Activated effector memory CD4-positive, alpha-beta T cell treated with Interleukin-2 at 50 U/mL for 16 hours (primary cell): ENCODE data around the gene DHPS.
"Not testable (repeated sequence)": the region's sequence is repeated elsewhere in the genome, so short reads cannot be mapped to it uniquely, and the experiment has no call there.

ENCODE experiments used
- DNase-seq: peaks from one replicate; pipeline ENCODE4 v3.0.0-alpha.2; 2020

The DHPS gene

DNA sequence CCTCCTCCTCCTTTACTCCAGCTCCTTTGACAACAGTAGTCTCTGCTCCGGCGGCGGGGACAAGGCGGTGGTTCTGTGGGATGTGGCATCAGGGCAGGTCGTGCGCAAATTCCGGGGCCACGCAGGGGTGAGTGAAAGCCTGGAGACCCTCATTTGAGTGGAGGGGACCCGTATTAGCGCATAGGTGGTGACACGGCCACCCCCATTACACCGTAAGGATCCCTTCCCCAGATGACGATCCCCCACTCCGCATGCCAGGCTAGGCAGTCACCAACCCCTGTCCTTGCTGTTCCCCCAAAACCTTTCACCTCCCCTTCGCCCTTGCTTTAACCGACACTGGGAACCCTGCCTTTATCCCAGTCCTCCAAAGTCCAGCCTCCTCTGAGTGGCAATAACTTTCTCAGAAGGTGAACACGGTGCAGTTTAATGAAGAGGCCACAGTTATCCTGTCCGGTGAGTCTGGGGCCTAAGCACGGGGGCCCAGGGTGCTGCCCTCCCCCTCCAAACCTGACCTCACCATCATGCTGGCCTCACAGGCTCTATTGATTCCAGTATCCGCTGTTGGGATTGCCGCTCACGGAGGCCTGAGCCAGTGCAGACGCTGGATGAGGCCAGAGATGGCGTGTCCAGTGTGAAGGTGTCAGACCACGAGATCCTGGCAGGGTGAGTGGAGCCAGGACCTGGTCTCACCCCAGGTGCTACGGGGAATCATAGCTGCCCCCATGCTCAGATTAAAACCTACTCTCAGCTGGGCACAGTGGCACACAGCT lies 11.3 kb downstream of the DHPS start:
- DNase-seq, result no peak

DNA sequence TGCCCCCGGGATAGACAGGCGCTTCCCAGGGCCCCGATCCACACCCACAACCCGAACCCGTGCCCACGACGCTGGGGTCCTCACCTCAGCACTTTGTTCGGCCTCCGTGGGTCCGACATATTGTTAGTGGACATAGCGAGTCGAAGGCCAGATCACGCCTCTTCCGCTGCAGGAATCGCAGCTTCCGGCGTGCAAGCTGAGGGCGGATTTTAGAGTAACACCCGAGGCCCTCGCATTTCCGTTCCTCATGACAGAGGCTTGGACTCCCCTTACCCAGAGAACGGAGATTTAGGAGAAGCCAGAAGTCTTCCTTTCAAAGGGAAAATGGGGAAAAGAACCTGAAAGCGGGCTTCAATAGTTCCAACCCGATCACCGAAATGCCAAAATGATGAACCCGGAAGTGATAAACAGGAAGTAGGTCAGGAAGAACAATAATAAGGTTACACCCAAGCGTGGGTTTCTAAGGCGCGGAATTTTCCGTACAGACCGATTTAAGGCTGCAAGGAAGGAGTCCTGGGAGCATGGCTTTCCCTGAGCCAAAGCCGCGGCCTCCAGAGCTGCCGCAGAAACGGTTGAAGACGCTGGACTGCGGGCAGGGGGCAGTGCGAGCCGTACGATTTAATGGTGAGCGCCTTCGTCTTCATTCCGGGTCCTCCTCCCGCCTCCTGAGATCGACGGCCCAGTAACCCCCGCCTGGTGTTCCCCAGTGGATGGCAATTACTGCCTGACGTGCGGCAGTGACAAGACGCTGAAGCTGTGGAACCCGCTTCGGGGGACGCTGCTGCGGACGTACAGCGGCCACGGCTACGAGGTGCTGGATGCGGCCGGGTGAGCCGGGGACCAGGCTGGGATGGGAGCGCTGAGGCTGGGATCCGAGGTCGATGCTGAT lies 12.2 kb downstream of the DHPS start:
- peak; percentile 67 for DNase-seq

- peak; percentile 31 for DNase-seq
Observed at GRCh38 chr19:12668932-12669269, 12.8 kb downstream of the DHPS start.

GRCh38 chr19:12668346-12668745 lies 13.3 kb downstream of the DHPS start:
- no peak for DNase-seq

DNA sequence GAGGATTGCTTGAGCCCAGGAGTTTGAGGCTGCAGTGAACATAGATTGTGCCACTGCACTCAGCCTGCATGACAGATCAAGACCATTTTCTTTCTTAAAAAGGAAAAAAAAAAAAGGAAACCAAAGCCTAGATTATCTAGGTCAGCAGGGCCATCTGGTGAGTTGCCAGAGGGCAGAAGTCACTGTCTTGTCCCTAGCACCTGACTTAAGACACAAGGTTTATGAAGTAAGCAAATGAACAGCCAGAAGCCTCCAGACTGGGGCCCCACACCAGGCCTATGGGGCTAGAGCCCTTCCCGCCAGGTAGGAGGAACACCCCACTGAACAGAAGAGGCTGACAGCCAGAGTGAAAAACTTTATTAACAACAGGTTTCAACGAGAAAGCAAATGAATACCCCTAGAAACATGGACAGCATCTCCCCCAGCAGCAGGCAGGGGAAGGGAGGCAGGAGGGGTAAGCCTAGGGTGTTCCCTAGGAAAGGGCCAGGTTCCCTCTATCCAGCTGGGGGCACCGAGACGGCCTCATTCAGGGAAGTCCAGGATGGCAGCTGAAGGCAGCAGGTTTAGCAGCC lies 13.9 kb downstream of the DHPS start:
- no peak for DNase-seq

GRCh38 chr19:12666265-12667048 lies 15.2 kb downstream of the DHPS start, which contains the start of the genes MAN2B1 and WDR83:
Gene MAN2B1, minus strand, starts transcription at chr19:12666742. Its CDS starts 41 bp downstream, at chr19:12666701.
Gene WDR83, plus strand, starts transcription at chr19:12666807. Its CDS starts 2,984 bp downstream, at chr19:12669791.
- DNase-seq, result peak; percentile 69

GRCh38 chr19:12665671-12666264 lies 15.9 kb downstream of the DHPS start:
- DNase-seq, result no peak

- DNase-seq, result peak; percentile 46
Observed at GRCh38 chr19:12665281-12665573, 16.5 kb downstream of the DHPS start.

DNA sequence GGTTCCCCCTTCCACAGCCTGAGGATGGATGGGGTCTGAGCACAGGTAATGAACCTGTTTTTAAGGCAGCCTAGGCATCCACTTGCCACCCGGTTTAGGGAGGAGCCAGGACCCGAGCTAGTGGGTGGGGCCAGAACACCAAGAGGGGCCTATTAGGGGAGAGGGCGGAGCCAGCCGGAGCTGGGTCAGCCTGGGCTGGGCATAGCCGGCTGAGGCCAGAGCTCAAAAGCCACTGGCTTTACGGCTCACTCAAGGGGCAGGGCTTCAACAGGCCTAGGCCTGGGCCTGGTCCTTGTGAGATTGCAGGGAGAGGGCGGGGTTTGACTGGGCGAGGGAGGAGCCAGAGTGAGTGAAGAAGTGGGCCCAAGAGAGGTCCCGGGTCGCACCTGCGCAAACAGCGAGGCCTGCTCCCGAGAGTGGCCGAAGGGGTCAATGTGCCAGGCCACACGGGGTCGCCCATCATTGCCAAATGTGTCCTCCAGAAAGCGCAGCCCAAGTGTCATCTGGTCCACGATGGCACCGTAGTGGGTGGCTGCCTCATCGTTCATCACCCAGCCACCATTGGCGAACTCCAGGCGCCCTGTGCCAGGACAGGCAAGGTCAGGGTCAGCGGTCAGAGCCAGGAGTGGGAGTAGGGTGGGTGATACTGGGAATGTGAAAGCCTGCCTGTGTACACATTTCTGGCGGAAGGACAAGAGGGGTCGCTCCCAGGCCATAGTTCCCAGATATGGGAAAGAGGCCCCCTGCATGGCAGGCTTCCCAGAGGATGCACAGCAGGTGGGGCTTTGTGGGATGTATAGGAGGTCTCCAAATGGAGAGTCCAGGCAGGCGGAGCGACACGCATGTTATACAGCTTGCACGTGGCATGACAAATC lies 17.0 kb downstream of the DHPS start:
- no peak for DNase-seq

- no peak for DNase-seq
Observed at GRCh38 chr19:12660980-12661379, 20.7 kb downstream of the DHPS start.

GRCh38 chr19:12657966-12658365 lies 23.7 kb downstream of the DHPS start:
- no peak for DNase-seq

- no peak for DNase-seq
Observed at GRCh38 chr19:12656899-12657571, 24.6 kb downstream of the DHPS start.

GRCh38 chr19:12655546-12655945 lies 26.1 kb downstream of the DHPS start:
- no peak for DNase-seq

DNA sequence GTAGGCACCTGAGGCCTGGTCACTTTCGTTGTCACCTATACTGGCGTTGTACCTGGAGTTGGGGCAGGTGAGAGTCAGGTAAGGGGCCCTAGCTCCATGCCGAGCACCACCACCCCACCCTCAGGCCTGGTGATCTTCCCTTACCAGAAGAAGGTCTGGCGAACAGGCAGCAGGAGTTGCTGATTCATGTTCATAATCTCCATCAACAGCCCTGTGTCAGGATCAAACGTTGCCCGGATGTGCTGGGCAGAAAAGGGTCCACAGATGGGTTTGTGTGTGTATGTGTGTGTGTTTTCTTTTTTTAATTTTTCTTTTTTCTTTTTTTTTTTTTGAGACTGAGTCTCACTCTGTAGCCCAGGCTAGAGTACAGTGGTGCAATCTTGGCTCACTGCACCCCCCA lies 29.5 kb downstream of the DHPS start:
- DNase-seq, result no peak

DNA sequence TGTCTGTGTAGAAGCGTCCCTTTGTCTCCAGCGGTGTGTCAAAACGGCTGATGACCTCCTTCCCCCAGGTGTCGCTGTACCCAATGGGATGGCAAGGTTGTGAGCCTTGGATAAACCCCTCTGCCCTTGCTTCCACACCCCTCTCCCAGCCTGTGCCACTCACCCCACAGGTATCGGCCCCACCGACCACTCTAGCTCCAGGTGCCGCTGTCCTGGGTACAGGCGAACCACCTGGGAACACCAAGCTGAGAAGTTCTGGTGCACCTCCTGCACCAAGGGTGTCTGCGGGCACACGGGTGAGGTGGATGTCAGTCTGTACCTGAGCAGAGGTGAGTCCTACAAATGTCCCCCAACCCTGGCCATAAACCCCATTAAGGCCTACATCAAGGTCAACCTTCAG lies 31.7 kb downstream of the DHPS start:
- no peak for DNase-seq

- DNase-seq, result no peak
Observed at GRCh38 chr19:12648088-12648487, 33.6 kb downstream of the DHPS start.

DNA sequence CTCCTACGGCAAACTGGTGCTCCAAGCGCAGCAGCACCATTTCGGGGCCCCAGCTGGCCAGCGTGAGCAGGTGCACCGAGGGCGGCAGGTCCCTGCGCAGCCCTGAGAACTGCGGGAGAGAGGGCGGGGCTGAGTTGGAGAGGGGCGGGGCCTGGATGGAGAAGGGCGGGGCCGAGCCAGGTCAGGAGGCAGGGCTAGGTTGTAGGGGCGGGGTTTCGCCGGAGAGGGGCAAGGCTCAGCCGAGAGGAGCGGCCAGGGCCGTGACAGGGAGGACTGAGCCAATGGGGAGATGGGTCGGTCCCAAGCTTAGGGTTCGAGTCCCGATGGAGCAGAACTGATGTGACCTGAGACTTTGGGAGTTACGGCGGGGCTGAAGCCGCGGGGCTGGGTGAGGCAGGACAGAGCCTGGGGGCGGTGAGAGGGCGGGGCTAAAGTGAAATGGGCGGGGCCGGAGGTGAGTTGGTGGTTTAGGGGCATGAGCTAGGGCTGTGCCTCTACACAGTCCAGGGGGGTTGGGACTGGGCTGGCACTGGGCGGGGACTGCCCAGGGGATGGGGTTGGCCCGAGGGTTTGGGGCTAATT lies 34.1 kb downstream of the DHPS start:
- no peak for DNase-seq

GRCh38 chr19:12647047-12647446 lies 34.6 kb downstream of the DHPS start:
- DNase-seq, result no peak

GRCh38 chr19:12646551-12646950 lies 35.1 kb downstream of the DHPS start:
- no peak for DNase-seq

GRCh38 chr19:12643716-12644115 lies 38.0 kb downstream of the DHPS start:
- not testable (repeated sequence) for DNase-seq

- no peak for DNase-seq
Observed at GRCh38 chr19:12642506-12642905, 39.2 kb downstream of the DHPS start.
